Immature natural killer cell (primary cell): ENCODE measurements around the gene ST6GALNAC3. TPM values are rescaled to one million over a fixed set of nuclear protein-coding genes. Genes with fewer than 3 reads are reported as not detected.
"Not testable (repeated sequence)": the region's sequence is repeated elsewhere in the genome, so short reads cannot be mapped to it uniquely, and the experiment has no call there.

Source experiments
- DNase-seq, 3 donors: peaks; one replicate each; pipeline ENCODE4 v3.0.0; 2022; ENCODE audit warnings: mixed read lengths in 1 of 3
- H3K27ac Mint-ChIP-seq, 6 donors: one replicate each; pipeline ENCODE4 v1.8.0; 2020; ENCODE audit warnings: mixed read lengths in 6 of 6, mild to moderate bottlenecking in 5 of 6, inconsistent platforms in 4 of 6, moderate library complexity in 3 of 6
- H3K27me3 Mint-ChIP-seq, 3 donors: one replicate each; pipeline ENCODE4 v1.8.0; 2020 to 2021; ENCODE audit warnings: low read depth in 3 of 3, mild to moderate bottlenecking in 3 of 3, mixed read lengths in 3 of 3, moderate library complexity in 3 of 3, inconsistent platforms in 1 of 3
- H3K36me3 Mint-ChIP-seq, 3 donors: one replicate each; pipeline ENCODE4 v1.8.0; 2020; ENCODE audit warnings: mixed read lengths in 3 of 3, inconsistent platforms in 2 of 3, mild to moderate bottlenecking in 2 of 3
- H3K4me1 Mint-ChIP-seq, 2 donors: one replicate each; pipeline ENCODE4 v1.8.0; 2020; ENCODE audit warnings: inconsistent platforms in 2 of 2, mild to moderate bottlenecking in 2 of 2, mixed read lengths in 2 of 2, moderate library complexity in 1 of 2
- H3K4me3 Mint-ChIP-seq, 5 donors: one replicate each; pipeline ENCODE4 v1.8.0; 2020; ENCODE audit warnings: mild to moderate bottlenecking in 5 of 5, mixed read lengths in 5 of 5, inconsistent platforms in 3 of 5, moderate library complexity in 3 of 5
- H3K9me3 Mint-ChIP-seq, 6 donors: one replicate each; pipeline ENCODE4 v1.8.0; 2020; ENCODE audit warnings: mild to moderate bottlenecking in 6 of 6, mixed read lengths in 6 of 6, inconsistent platforms in 4 of 6, moderate library complexity in 3 of 6
- polyA plus RNA-seq, 3 donors: library from polyadenylated mRNA; unstranded; fragments of 300-500 nt; fragmentation: Illumina TruSeq; gene quantifications; one replicate each; pipeline ENCODE4 v1.2.3, GENCODE V29; 2021

ST6GALNAC3 gene
- polyA plus RNA-seq, 3 donors from 2014 or later, result not detected

DNA sequence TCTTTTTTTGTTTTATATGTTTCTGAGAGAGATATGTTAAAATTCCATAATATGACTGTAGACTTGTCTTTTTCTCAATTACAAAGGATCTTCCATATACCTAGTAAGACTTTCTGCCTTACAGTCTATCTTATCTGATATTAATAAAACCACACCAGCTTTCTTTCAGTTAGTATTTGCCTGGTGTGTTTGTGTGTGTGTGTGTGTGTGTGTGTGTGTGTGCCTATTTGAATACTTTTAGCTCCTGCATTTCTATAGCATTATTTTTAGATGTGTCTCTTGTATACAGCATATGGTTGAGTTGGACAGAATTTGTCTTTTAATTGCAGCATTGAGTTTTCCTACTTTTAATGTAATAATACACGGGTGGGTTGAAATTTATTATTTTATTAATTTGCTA lies 27.5 kb downstream of the ST6GALNAC3 start:
- Mint-ChIP-seq H3K4me1 (peaks cover 12 to 29% of the 10 kb centered on the region in 2 donors), H3K27ac (no peak overlapping the region), H3K9me3 (no peaks in the 10 kb centered on the region), H3K36me3 (no peaks in the 10 kb centered on the region), H3K4me3 (no peak overlapping the region), H3K27me3 (peaks cover 0 to 8% (median 2%) of the 10 kb centered on the region in 3 donors)
- no peak for DNase-seq

GRCh38 chr1:76103034-76103433 lies 28.5 kb downstream of the ST6GALNAC3 start:
- H3K9me3 Mint-ChIP-seq, result no peaks in the 10 kb centered on the region
- DNase-seq, result no peak
- peaks cover 12 to 29% of the 10 kb centered on the region in 2 donors for H3K4me1 Mint-ChIP-seq
- no peak overlapping the region for H3K27ac Mint-ChIP-seq
- peaks cover 0 to 8% (median 2%) of the 10 kb centered on the region in 3 donors for H3K27me3 Mint-ChIP-seq
- H3K4me3 Mint-ChIP-seq, result no peak overlapping the region
- H3K36me3 Mint-ChIP-seq, result no peaks in the 10 kb centered on the region

DNA sequence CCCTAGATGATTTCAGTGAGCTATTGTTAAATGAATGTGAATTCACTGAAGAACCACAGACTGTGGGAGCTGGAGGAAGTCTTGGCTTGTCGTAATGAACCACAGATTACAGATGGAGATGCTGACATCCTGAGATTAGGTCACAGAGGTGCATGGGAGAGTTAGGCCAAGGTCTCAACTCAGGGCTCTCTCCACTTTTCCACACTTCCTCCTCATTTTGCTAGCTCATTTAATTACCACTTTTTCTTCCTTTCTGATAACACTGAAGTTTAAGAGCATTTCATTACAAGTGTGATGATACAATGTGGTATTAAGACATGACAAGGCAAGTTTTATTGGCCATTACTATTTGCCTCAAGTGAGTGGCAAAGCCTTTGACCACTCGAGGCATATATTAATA lies 30.8 kb downstream of the ST6GALNAC3 start:
- DNase-seq, result no peak
- H3K4me3 Mint-ChIP-seq, result no peak overlapping the region
- H3K27ac Mint-ChIP-seq, result no peak overlapping the region
- H3K9me3 Mint-ChIP-seq, result no peaks in the 10 kb centered on the region
- H3K4me1 Mint-ChIP-seq, result peaks cover 12 to 29% of the 10 kb centered on the region in 2 donors
- H3K36me3 Mint-ChIP-seq, result no peaks in the 10 kb centered on the region
- H3K27me3 Mint-ChIP-seq, result peaks cover 0 to 8% (median 2%) of the 10 kb centered on the region in 3 donors

GRCh38 chr1:76106251-76106650 lies 31.7 kb downstream of the ST6GALNAC3 start:
- Mint-ChIP-seq H3K4me3 (no peak overlapping the region), H3K27me3 (peaks cover 2 to 8% (median 2%) of the 10 kb centered on the region in 3 donors), H3K9me3 (no peaks in the 10 kb centered on the region), H3K27ac (no peak overlapping the region), H3K4me1 (peaks cover 12 to 29% of the 10 kb centered on the region in 2 donors), H3K36me3 (no peaks in the 10 kb centered on the region)
- no peak for DNase-seq

DNA sequence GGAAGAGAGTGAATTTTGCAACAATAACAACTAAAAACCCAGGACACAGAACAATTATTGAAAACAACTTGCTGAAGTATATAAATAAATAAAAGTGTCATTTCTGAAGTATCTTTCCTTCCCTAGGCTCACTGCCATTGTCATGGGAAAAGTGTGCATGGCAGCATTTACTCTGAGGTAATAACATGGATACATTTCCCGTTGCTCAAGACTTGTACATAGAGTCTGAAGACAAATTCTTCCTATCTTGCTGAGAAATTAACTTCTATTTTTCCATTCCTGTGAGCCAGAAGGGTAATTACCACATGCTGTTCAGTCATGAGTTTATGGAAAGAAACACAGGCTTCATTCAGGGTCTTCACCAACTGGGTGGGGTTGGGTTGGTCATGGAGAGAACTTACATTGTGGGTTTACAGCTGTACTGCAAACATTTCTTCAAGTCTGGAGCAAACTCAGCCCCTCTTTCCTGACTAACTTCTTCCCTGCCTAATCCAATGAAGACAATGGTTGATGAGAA lies 32.2 kb downstream of the ST6GALNAC3 start:
- Mint-ChIP-seq H3K27me3 (peaks cover 2 to 4% (median 2%) of the 10 kb centered on the region in 3 donors), H3K4me3 (no peak overlapping the region), H3K27ac (no peak overlapping the region), H3K36me3 (no peaks in the 10 kb centered on the region), H3K4me1 (peaks cover 12 to 29% of the 10 kb centered on the region in 2 donors), H3K9me3 (no peaks in the 10 kb centered on the region)
- no peak for DNase-seq

GRCh38 chr1:76109404-76109803 lies 34.9 kb downstream of the ST6GALNAC3 start:
- Mint-ChIP-seq H3K9me3 (no peaks in the 10 kb centered on the region), H3K36me3 (no peaks in the 10 kb centered on the region), H3K4me1 (peaks cover 3 to 9% of the 10 kb centered on the region in 2 donors), H3K4me3 (no peak overlapping the region), H3K27me3 (peaks cover 2% of the 10 kb centered on the region in 3 donors), H3K27ac (no peak overlapping the region)
- DNase-seq, result no peak

GRCh38 chr1:76109901-76110560 lies 35.5 kb downstream of the ST6GALNAC3 start:
- no peak for DNase-seq
- H3K27ac Mint-ChIP-seq, result no peak overlapping the region
- H3K9me3 Mint-ChIP-seq, result no peaks in the 10 kb centered on the region
- H3K4me3 Mint-ChIP-seq, result no peak overlapping the region
- peaks cover 1 to 2% (median 2%) of the 10 kb centered on the region in 3 donors for H3K27me3 Mint-ChIP-seq
- peaks cover 3 to 5% of the 10 kb centered on the region in 2 donors for H3K4me1 Mint-ChIP-seq
- no peaks in the 10 kb centered on the region for H3K36me3 Mint-ChIP-seq

DNA sequence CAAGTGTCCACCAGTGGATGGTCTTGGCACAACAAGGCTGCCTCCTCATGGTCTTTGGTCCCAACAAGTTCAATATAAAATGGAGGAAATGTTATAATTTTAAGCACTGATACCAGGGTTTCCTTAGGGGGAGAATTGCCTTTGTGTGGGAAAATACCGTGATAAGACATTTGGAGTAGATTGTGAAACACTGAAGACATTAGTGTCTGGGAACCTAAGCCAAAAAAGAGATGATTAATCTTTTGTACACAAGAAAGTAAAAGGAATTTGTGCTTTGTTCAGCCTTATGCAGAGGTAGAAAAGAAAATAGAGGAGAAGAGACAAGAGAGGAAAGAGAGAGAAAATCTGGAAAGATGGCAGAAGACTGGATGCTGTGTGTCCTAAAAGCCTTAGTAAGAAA lies 36.1 kb downstream of the ST6GALNAC3 start:
- H3K27ac Mint-ChIP-seq, result no peak overlapping the region
- peaks cover 1 to 2% (median 2%) of the 10 kb centered on the region in 3 donors for H3K27me3 Mint-ChIP-seq
- no peak for DNase-seq
- H3K4me1 Mint-ChIP-seq, result no peaks in the 10 kb centered on the region
- H3K4me3 Mint-ChIP-seq, result no peak overlapping the region
- H3K36me3 Mint-ChIP-seq, result no peaks in the 10 kb centered on the region
- H3K9me3 Mint-ChIP-seq, result no peaks in the 10 kb centered on the region

GRCh38 chr1:76112321-76112720 lies 37.8 kb downstream of the ST6GALNAC3 start:
- H3K27me3 Mint-ChIP-seq, H3K4me1 Mint-ChIP-seq, H3K9me3 Mint-ChIP-seq, DNase-seq, H3K36me3 Mint-ChIP-seq, H3K4me3 Mint-ChIP-seq, H3K27ac Mint-ChIP-seq: not testable (repeated sequence)

- H3K27me3 Mint-ChIP-seq, result peaks cover 0 to 3% (median 1%) of the 10 kb centered on the region in 3 donors
- no peak overlapping the region for H3K27ac Mint-ChIP-seq
- no peaks in the 10 kb centered on the region for H3K4me1 Mint-ChIP-seq
- no peaks in the 10 kb centered on the region for H3K9me3 Mint-ChIP-seq
- H3K36me3 Mint-ChIP-seq, result no peaks in the 10 kb centered on the region
- no peak for DNase-seq
- H3K4me3 Mint-ChIP-seq, result no peak overlapping the region
These were observed 38.9 kb downstream of the ST6GALNAC3 start for GRCh38 chr1:76113446-76113845.

- Mint-ChIP-seq H3K36me3 (no peaks in the 10 kb centered on the region), H3K9me3 (no peaks in the 10 kb centered on the region), H3K4me3 (no peak overlapping the region), H3K4me1 (no peaks in the 10 kb centered on the region), H3K27ac (no peak overlapping the region), H3K27me3 (peaks cover 0 to 4% (median 3%) of the 10 kb centered on the region in 3 donors)
- no peak for DNase-seq
These were observed 40.6 kb downstream of the ST6GALNAC3 start for GRCh38 chr1:76115171-76115570.

DNA sequence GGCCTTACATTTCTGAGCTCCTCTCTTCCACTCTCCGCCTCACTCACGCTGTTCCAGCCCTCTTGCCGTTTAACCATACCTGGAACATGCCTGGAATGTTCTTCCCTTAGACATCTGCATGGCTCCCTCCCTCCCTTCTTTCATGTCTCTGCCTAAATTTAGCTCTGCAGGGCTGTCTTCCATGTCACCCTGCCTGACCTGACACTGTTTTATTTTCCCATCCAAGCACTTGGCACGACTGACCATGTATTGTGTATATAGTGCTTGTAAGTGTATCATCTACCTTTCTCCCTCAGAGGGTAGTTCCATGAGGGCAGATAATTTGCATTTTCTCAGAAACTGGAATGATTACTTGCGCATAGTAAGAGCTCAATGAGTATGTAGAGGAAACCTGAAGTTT lies 47.3 kb downstream of the ST6GALNAC3 start:
- Mint-ChIP-seq H3K27me3 (peaks cover 3 to 7% (median 3%) of the 10 kb centered on the region in 3 donors), H3K4me1 (no peaks in the 10 kb centered on the region), H3K27ac (no peak overlapping the region), H3K9me3 (no peaks in the 10 kb centered on the region), H3K36me3 (no peaks in the 10 kb centered on the region), H3K4me3 (no peak overlapping the region)
- no peak for DNase-seq

- H3K27me3 Mint-ChIP-seq, result peaks cover 3 to 7% (median 3%) of the 10 kb centered on the region in 3 donors
These were observed 47.7 kb downstream of the ST6GALNAC3 start for GRCh38 chr1:76122271-76122670.

GRCh38 chr1:76123411-76124064 lies 49.0 kb downstream of the ST6GALNAC3 start:
- not testable (repeated sequence) for H3K27me3 Mint-ChIP-seq, H3K36me3 Mint-ChIP-seq, DNase-seq, H3K4me1 Mint-ChIP-seq, H3K27ac Mint-ChIP-seq, H3K9me3 Mint-ChIP-seq, H3K4me3 Mint-ChIP-seq

More at GRCh38 chr1:76122271-76122670, 47.7 kb downstream of the ST6GALNAC3 start:
- H3K36me3 Mint-ChIP-seq, result no peaks in the 10 kb centered on the region
- H3K9me3 Mint-ChIP-seq, result no peaks in the 10 kb centered on the region
- DNase-seq, result no peak
- no peak overlapping the region for H3K27ac Mint-ChIP-seq
- H3K4me1 Mint-ChIP-seq, result no peaks in the 10 kb centered on the region
- no peak overlapping the region for H3K4me3 Mint-ChIP-seq
